IMR-90 (cell line): ENCODE measurements around the gene SET. TPM values are rescaled to one million over a fixed set of nuclear protein-coding genes. Genes with fewer than 3 reads are reported as not detected.

Experiments used
- ATAC-seq: fragments of 200-7000 bp; cut with Tn5 transposase; 2 replicates; pipeline ENCODE4 v1.9.1; 2020; ENCODE audit warnings: low read depth, mild to moderate bottlenecking, moderate library complexity
- BruUV-seq: library from RNA; stranded (reverse); fragments of 400-500 nt; replicated peaks from 2 replicates; lab custom pipeline; 2021; lab: Mats Ljungman, UMichigan
- CTCF ChIA-PET: fragments of 300-600 bp; formaldehyde crosslinking; extraction: SDS; loops from one replicate; lab custom pipeline; 2021; ENCODE audit warnings: antibody characterized with exemption; lab: Yijun Ruan, JAX
- POLR2A ChIA-PET: fragments of 300-600 bp; sonication (Branson Sonifier 250); formaldehyde crosslinking; loops from one replicate; lab custom pipeline; 2022; ENCODE audit warnings: antibody characterized with exemption; ENCODE audit not compliant: unreplicated experiment; lab: Charles Lee
- DNase-seq: peaks from one replicate; pipeline ENCODE4 v3.0.0; 2013
- H2AFZ ChIP-seq: replicated peaks from 2 replicates; pipeline ENCODE3; 2013; ENCODE audit warnings: low read length, mild to moderate bottlenecking; ENCODE audit not compliant: poor library complexity
- H2AK5ac ChIP-seq: 2 replicates; pipeline ENCODE4 v1.6.1; 2013; ENCODE audit warnings: low read depth, low read length, inconsistent platforms
- H2AK9ac ChIP-seq: replicated peaks from 2 replicates; pipeline ENCODE3; 2013; ENCODE audit warnings: mild to moderate bottlenecking, low read depth, low read length, moderate library complexity; ENCODE audit not compliant: poor library complexity
- H2BK120ac ChIP-seq: 2 replicates; pipeline ENCODE4 v1.6.1; 2013; ENCODE audit warnings: low read depth, low read length, inconsistent platforms
- H2BK15ac ChIP-seq: 3 replicates; pipeline ENCODE4 v1.6.1; 2013; ENCODE audit warnings: low read depth, low read length, inconsistent platforms
- H2BK20ac ChIP-seq: 2 replicates; pipeline ENCODE4 v1.6.1; 2013; ENCODE audit warnings: low read depth, mild to moderate bottlenecking, inconsistent platforms, low read length, moderate library complexity
- H2BK5ac ChIP-seq: 2 replicates; pipeline ENCODE4 v1.6.1; 2013; ENCODE audit warnings: mild to moderate bottlenecking, low read depth, low read length, inconsistent platforms; ENCODE audit not compliant: poor library complexity, severe bottlenecking
- H3K14ac ChIP-seq: replicated peaks from 2 replicates; pipeline ENCODE4 v1.6.1; 2013; ENCODE audit warnings: low read depth, low read length, inconsistent platforms
- H3K18ac ChIP-seq: 2 replicates; pipeline ENCODE4 v1.6.1; 2013; ENCODE audit warnings: low read depth, low read length, control low read depth
- H3K23ac ChIP-seq: 2 replicates; pipeline ENCODE4 v1.6.1; 2013; ENCODE audit warnings: low read depth, low read length, inconsistent platforms
- H3K27ac ChIP-seq: 2 replicates; pipeline ENCODE4 v1.5.1; 2013; ENCODE audit warnings: mild to moderate bottlenecking, control low read depth, low read length; ENCODE audit not compliant: insufficient read depth
- H3K27me3 ChIP-seq: 2 replicates; pipeline ENCODE4 v1.6.1; 2013; ENCODE audit warnings: low read length; ENCODE audit not compliant: control insufficient read depth, insufficient read depth
- H3K36me3 ChIP-seq: 2 replicates; pipeline ENCODE4 v1.6.1; 2013; ENCODE audit warnings: low read length, mixed read lengths; ENCODE audit not compliant: control insufficient read depth, insufficient read depth
- H3K4ac ChIP-seq: 2 replicates; pipeline ENCODE4 v1.6.1; 2013; ENCODE audit warnings: low read depth, low read length, inconsistent platforms
- H3K4me1 ChIP-seq: 2 replicates; pipeline ENCODE4 v1.6.1; 2013; ENCODE audit warnings: low read length, mixed read lengths; ENCODE audit not compliant: control insufficient read depth, insufficient read depth
- H3K4me2 ChIP-seq: 2 replicates; pipeline ENCODE4 v1.6.1; 2013; ENCODE audit warnings: low read depth, mild to moderate bottlenecking, control low read depth, low read length, moderate library complexity
- H3K4me3 ChIP-seq: 2 replicates; pipeline ENCODE4 v1.5.1; 2013; ENCODE audit warnings: low read depth, mild to moderate bottlenecking, control low read depth, low read length, moderate library complexity; ENCODE audit not compliant: insufficient read depth
- H3K56ac ChIP-seq: 2 replicates; pipeline ENCODE4 v1.6.1; 2013; ENCODE audit warnings: low read length, inconsistent platforms; ENCODE audit not compliant: insufficient read depth; ENCODE audit errors: extremely low read depth
- H3K79me1 ChIP-seq, 2 experiments: 2 replicates each; pipeline ENCODE4 v1.6.1; 2013; ENCODE audit warnings: low read length in 2 of 2, inconsistent platforms in 1 of 2, low read depth in 1 of 2
- H3K9ac ChIP-seq: 2 replicates; pipeline ENCODE4 v1.6.1; 2013; ENCODE audit warnings: low read depth, low read length, control low read depth
- H3K9me1 ChIP-seq: 2 replicates; pipeline ENCODE4 v1.6.1; 2013; ENCODE audit warnings: low read length, inconsistent platforms; ENCODE audit not compliant: insufficient read depth
- H3K9me3 ChIP-seq: 2 replicates; pipeline ENCODE4 v1.6.1; 2013; ENCODE audit warnings: low read length; ENCODE audit not compliant: control insufficient read depth, insufficient read depth
- H4K20me1 ChIP-seq: 2 replicates; pipeline ENCODE4 v1.6.1; 2013; ENCODE audit warnings: low read length, inconsistent platforms; ENCODE audit not compliant: insufficient read depth
- H4K5ac ChIP-seq: 2 replicates; pipeline ENCODE4 v1.6.1; 2013; ENCODE audit warnings: mild to moderate bottlenecking, low read depth, low read length, control low read depth
- H4K8ac ChIP-seq, 2 experiments: 2 replicates each; pipeline ENCODE4 v1.6.1; 2013; ENCODE audit warnings: low read depth in 2 of 2, low read length in 2 of 2, control low read depth in 1 of 2, inconsistent platforms in 1 of 2
- H4K91ac ChIP-seq: 2 replicates; pipeline ENCODE4 v1.6.1; 2013; ENCODE audit warnings: low read depth, low read length, inconsistent platforms; ENCODE audit not compliant: insufficient read depth
- BHLHE40 ChIP-seq: fragments of 150-350 bp; IDR thresholded peaks from 2 replicates; pipeline ENCODE4 v1.6.1; 2016; ENCODE audit warnings: mild to moderate bottlenecking, low read depth, low read length
- CEBPB ChIP-seq: IDR thresholded peaks from 2 replicates; pipeline ENCODE4 v1.6.1; 2012; ENCODE audit warnings: low read depth, low read length, improper control_type of control experiment
- FOS ChIP-seq: fragments of 150-350 bp; IDR thresholded peaks from 2 replicates; pipeline ENCODE4 v1.6.1; 2016; ENCODE audit warnings: low read depth, low read length
- MAFK ChIP-seq: IDR thresholded peaks from 2 replicates; pipeline ENCODE4 v1.6.1; 2012; ENCODE audit warnings: low read depth, low read length, improper control_type of control experiment
- MAZ ChIP-seq: IDR thresholded peaks from 2 replicates; pipeline ENCODE4 v1.6.1; 2012; ENCODE audit warnings: low read depth, mild to moderate bottlenecking, low read length, improper control_type of control experiment, moderate library complexity, borderline replicate concordance
- MXI1 ChIP-seq: IDR thresholded peaks from 2 replicates; pipeline ENCODE4 v1.6.1; 2012; ENCODE audit warnings: low read depth, mild to moderate bottlenecking, low read length, moderate library complexity, borderline replicate concordance
- POLR2A ChIP-seq: IDR thresholded peaks from 2 replicates; pipeline ENCODE4 v1.6.1; 2012; ENCODE audit warnings: mild to moderate bottlenecking, low read depth, low read length
- RCOR1 ChIP-seq: IDR thresholded peaks from 2 replicates; pipeline ENCODE4 v1.6.1; 2012; ENCODE audit warnings: mild to moderate bottlenecking, low read length, improper control_type of control experiment; ENCODE audit not compliant: insufficient replicate concordance
- RFX5 ChIP-seq: IDR thresholded peaks from 2 replicates; pipeline ENCODE4 v1.8.0; 2012; ENCODE audit warnings: low read depth, mild to moderate bottlenecking, low read length, moderate library complexity
- WGBS, 2 experiments: methylation state at CpG; one replicate each; pipeline versions ENCODE4 v1.1.5 to v1.1.7; 2013; ENCODE audit warnings: missing lambda C conversion rate in 2 of 2; ENCODE audit not compliant: insufficient read length in 1 of 2; ENCODE audit errors: extremely low coverage in 2 of 2; 5-methylcytosine and 5-hydroxymethylcytosine counted together
- dilution Hi-C: fragments of 300-500 bp; cut with HindIII; formaldehyde crosslinking; loops from one replicate; pipeline ENCODE4 v1.14.3; 2018; ENCODE audit warnings: low sequenced_read_pairs; ENCODE audit not compliant: unreplicated experiment
- in situ Hi-C: fragments of 300-500 bp; cut with MboI; formaldehyde crosslinking; loops from 3 replicates; pipeline ENCODE4 v1.14.3; 2019; ENCODE audit warnings: low sequenced_read_pairs, inconsistent platforms, mixed read lengths
- intact Hi-C: fragments of 100-400 bp; cut with micrococcal nuclease; formaldehyde crosslinking; loops from 2 replicates; pipeline ENCODE4 v1.10.0; 2022
- polyA plus RNA-seq, 3 experiments: library from polyadenylated mRNA; depleted of rRNA; stranded (reverse); fragments of >200 nt; gene quantifications; 2 replicates each; pipeline ENCODE4 v1.2.3, GENCODE V29; 2012; ENCODE audit warnings: low replicate concordance in 1 of 3
- total RNA-seq: library from RNA; depleted of rRNA; stranded (reverse); fragments of >200 nt; gene quantifications from 2 replicates; pipeline ENCODE4 v1.2.3, GENCODE V29; 2012
- TF ChIP-seq, protein P1 (sequence below): fragments of 150-350 bp; IDR thresholded peaks from 2 replicates; pipeline ENCODE4 v1.6.1; 2017; ENCODE audit warnings: mild to moderate bottlenecking, antibody characterized with exemption, low read length, low read depth
- TF ChIP-seq, protein P2 (sequence below): conservative IDR thresholded peaks from 2 replicates; pipeline ENCODE4 v1.5.1; 2012; ENCODE audit warnings: mild to moderate bottlenecking, low read depth, low read length, improper control_type of control experiment
- TF ChIP-seq, protein P3 (sequence below): fragments of 150-350 bp; IDR thresholded peaks from 2 replicates; pipeline ENCODE4 v1.6.1; 2016; ENCODE audit warnings: low read depth, mild to moderate bottlenecking, low read length, moderate library complexity, borderline replicate concordance

The SET gene
- total and polyA plus RNA-seq, 2 of the 4 experiments (the other 2 are of a cell fraction), result 104 to 182 TPM

DNA sequence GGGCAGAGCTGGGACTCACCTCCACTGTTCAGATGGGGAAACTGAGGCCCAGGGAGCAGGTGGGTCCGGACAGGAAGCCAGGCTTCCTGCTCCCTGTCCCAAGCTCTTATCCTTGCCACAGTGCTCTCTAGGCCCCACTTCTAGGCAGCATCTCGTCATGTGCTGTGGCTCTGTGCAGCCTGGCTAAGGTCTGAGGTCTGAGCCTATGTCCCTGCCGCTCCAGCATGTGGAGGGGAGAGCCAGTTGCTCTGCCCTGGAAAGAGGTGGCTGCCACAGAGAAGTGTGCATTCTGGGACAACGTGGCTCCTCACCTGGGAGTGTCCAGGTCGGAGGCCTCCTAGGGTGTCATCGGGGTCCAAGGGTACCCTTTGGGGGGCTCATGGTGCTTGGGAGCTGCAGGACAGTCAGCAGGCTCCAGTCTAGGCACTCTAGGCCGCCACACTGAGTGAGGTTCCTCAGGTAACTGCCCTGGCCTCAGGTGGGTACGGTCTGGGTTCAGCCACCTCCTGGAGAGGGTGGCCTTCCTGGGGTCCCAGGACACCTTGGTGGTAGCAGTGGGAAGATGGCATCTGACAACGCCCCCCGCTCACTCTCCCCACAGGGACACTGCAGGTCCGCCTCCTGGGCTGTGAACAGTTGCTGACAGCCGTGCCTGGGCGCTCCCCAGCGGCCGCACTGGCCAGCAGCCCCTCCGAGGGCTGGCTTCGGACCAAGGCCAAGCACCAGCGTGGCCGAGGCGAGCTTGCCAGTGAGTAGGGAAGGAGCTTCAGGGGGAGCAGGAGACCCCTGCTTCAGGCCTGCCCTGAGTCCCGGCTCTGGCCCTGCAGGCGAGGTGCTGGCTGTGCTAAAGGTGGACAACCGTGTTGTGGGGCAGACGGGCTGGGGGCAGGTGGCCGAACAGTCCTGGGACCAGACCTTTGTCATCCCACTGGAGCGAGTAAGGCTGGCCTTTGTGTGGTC, 23.7 kb downstream of the SET start (continued):
- TF ChIP-seq RFX5 (no peak), MAFK (no peak)

DNA sequence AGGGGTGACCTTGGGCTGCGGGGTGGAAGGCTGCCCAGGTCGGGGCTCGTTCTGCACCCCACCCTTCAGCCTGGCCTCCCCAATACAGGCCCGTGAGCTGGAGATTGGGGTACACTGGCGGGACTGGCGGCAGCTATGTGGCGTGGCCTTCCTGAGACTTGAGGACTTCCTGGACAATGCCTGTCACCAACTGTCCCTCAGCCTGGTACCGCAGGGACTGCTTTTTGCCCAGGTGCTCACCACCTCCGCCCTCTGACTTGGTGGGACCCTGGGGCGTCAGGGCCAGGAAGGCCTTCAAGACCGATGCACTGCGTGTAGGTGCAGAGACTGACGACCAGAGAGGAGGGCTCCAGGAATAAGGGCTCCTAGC, 24.4 kb downstream of the SET start:
- no peak overlapping the region for H3K18ac ChIP-seq
- BruUV-seq, result no TSS peak
- H3K4me2 ChIP-seq, result no peak overlapping the region
- no peaks in the 10 kb centered on the region for H3K4me1 ChIP-seq
- H3K23ac ChIP-seq, result no peak overlapping the region
- 96% methylated on average over 10 of the region's 13 CpGs; no CpG with 5 or more reads in 1 of the 2 experiments for WGBS, 2 experiments
- no peaks in the 10 kb centered on the region for H4K20me1 ChIP-seq
- H2BK120ac ChIP-seq, result no peak overlapping the region
- no peak overlapping the region for H3K27ac ChIP-seq
- H2AK9ac ChIP-seq, result no peak overlapping the region
- no peaks in the 10 kb centered on the region for H3K27me3 ChIP-seq
- no peaks in the 10 kb centered on the region for H3K9me1 ChIP-seq
- no peak overlapping the region for H2BK15ac ChIP-seq
- POLR2A ChIA-PET, result no interaction called here
- no peak overlapping the region for H3K9ac ChIP-seq
- no peaks in the 10 kb centered on the region for H3K79me1 ChIP-seq
- H4K5ac ChIP-seq, result no peak overlapping the region
- no peak overlapping the region for H3K56ac ChIP-seq
- H2BK20ac ChIP-seq, result no peak overlapping the region
- H3K4ac ChIP-seq, result no peak overlapping the region
- no peaks in the 10 kb centered on the region for H3K36me3 ChIP-seq
- H4K8ac ChIP-seq, result no peak overlapping the region
- H3K9me3 ChIP-seq, result no peaks in the 10 kb centered on the region
- H2AK5ac ChIP-seq, result no peak overlapping the region
- H2BK5ac ChIP-seq, result no peak overlapping the region
- no peak overlapping the region for H3K4me3 ChIP-seq
- no peak overlapping the region for H2AFZ ChIP-seq
- dilution Hi-C loops, result no loop called here
- CTCF ChIA-PET, result interaction anchor here (0.6 kb wide), 1 partner anchor 81 kb away, joined by 6 read pairs; no protein-coding TSS in a partner anchor
- no peak overlapping the region for H3K14ac ChIP-seq
- DNase-seq, result no peak
- in situ Hi-C loops, result no loop called here
- intact Hi-C loops, result no loop called here
- no peak overlapping the region for H4K91ac ChIP-seq
- no peak for ATAC-seq
- TF ChIP-seq MAFK (no peak), CEBPB (no peak), POLR2A (no peak), MXI1 (no peak), RCOR1 (no peak), FOS (no peak), BHLHE40 (no peak), MAZ (no peak)
- TF ChIP-seq, protein P1, sequence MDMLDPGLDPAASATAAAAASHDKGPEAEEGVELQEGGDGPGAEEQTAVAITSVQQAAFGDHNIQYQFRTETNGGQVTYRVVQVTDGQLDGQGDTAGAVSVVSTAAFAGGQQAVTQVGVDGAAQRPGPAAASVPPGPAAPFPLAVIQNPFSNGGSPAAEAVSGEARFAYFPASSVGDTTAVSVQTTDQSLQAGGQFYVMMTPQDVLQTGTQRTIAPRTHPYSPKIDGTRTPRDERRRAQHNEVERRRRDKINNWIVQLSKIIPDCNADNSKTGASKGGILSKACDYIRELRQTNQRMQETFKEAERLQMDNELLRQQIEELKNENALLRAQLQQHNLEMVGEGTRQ, result no peak
- TF ChIP-seq, protein P2, sequence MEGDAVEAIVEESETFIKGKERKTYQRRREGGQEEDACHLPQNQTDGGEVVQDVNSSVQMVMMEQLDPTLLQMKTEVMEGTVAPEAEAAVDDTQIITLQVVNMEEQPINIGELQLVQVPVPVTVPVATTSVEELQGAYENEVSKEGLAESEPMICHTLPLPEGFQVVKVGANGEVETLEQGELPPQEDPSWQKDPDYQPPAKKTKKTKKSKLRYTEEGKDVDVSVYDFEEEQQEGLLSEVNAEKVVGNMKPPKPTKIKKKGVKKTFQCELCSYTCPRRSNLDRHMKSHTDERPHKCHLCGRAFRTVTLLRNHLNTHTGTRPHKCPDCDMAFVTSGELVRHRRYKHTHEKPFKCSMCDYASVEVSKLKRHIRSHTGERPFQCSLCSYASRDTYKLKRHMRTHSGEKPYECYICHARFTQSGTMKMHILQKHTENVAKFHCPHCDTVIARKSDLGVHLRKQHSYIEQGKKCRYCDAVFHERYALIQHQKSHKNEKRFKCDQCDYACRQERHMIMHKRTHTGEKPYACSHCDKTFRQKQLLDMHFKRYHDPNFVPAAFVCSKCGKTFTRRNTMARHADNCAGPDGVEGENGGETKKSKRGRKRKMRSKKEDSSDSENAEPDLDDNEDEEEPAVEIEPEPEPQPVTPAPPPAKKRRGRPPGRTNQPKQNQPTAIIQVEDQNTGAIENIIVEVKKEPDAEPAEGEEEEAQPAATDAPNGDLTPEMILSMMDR, result no peak
- TF ChIP-seq, protein P3, sequence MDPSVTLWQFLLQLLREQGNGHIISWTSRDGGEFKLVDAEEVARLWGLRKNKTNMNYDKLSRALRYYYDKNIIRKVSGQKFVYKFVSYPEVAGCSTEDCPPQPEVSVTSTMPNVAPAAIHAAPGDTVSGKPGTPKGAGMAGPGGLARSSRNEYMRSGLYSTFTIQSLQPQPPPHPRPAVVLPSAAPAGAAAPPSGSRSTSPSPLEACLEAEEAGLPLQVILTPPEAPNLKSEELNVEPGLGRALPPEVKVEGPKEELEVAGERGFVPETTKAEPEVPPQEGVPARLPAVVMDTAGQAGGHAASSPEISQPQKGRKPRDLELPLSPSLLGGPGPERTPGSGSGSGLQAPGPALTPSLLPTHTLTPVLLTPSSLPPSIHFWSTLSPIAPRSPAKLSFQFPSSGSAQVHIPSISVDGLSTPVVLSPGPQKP, result no peak
